Mucosa of stomach (tissue), 1 donor: ENCODE measurements around the gene SEC23A.
A peak's percentile ranks its signal among the peaks of the same experiment; 100 is the strongest.
"Not testable (repeated sequence)": the region's sequence is repeated elsewhere in the genome, so short reads cannot be mapped to it uniquely, and the experiment has no call there.

Experiments used
- H3K27me3 ChIP-seq: one replicate; pipeline ENCODE4 v1.7.0; 2013; ENCODE audit warnings: mild to moderate bottlenecking, low read length; ENCODE audit not compliant: control insufficient read depth, insufficient read depth
- H3K36me3 ChIP-seq: one replicate; pipeline ENCODE4 v1.7.0; 2013; ENCODE audit warnings: low read length; ENCODE audit not compliant: control insufficient read depth, insufficient read depth
- H3K4me1 ChIP-seq: one replicate; pipeline ENCODE4 v1.7.0; 2013; ENCODE audit warnings: mild to moderate bottlenecking, low read length; ENCODE audit not compliant: control insufficient read depth, insufficient read depth
- H3K4me3 ChIP-seq: one replicate; pipeline ENCODE4 v1.7.0; 2013; ENCODE audit warnings: low read length
- H3K9ac ChIP-seq: one replicate; pipeline ENCODE4 v1.7.0; 2013; ENCODE audit warnings: mild to moderate bottlenecking, low read length, moderate library complexity
- H3K9me3 ChIP-seq: one replicate; pipeline ENCODE4 v1.7.0; 2013; ENCODE audit warnings: mild to moderate bottlenecking, low read length, moderate library complexity; ENCODE audit not compliant: control insufficient read depth
- donor health status: Pancreatic carcinoma.

SEC23A gene

GRCh38 chr14:39023939-39024871 is 78.8 kb downstream of the SEC23A start:
- no peaks in the 10 kb centered on the region for H3K36me3 ChIP-seq
- peaks cover 19% of the 10 kb centered on the region for H3K4me1 ChIP-seq
- H3K27me3 ChIP-seq = no peaks in the 10 kb centered on the region
- no peak overlapping the region for H3K4me3 ChIP-seq
- H3K9me3 ChIP-seq = no peaks in the 10 kb centered on the region
- H3K9ac ChIP-seq = peak overlapping the region; percentile 43

GRCh38 chr14:39017096-39018016 is 85.7 kb downstream of the SEC23A start:
- H3K36me3 ChIP-seq, H3K9me3 ChIP-seq, H3K4me1 ChIP-seq, H3K4me3 ChIP-seq, H3K27me3 ChIP-seq, H3K9ac ChIP-seq: not testable (repeated sequence)

- H3K36me3 ChIP-seq = no peaks in the 10 kb centered on the region
- H3K4me1 ChIP-seq = no peaks in the 10 kb centered on the region
- no peaks in the 10 kb centered on the region for H3K9me3 ChIP-seq
- H3K4me3 ChIP-seq = no peak overlapping the region
- H3K9ac ChIP-seq = no peak overlapping the region
- H3K27me3 ChIP-seq = no peaks in the 10 kb centered on the region
Measured at GRCh38 chr14:39016733-39017095, 86.3 kb downstream of the SEC23A start.

- Histone ChIP-seq H3K9me3 (no peaks in the 10 kb centered on the region), H3K27me3 (no peaks in the 10 kb centered on the region), H3K36me3 (no peaks in the 10 kb centered on the region)
Measured at GRCh38 chr14:39015964-39016577, 87.0 kb downstream of the SEC23A start.

GRCh38 chr14:39015360-39015961 is 87.6 kb downstream of the SEC23A start:
- Histone ChIP-seq H3K4me3 (no peak overlapping the region), H3K27me3 (no peaks in the 10 kb centered on the region), H3K9me3 (no peaks in the 10 kb centered on the region), H3K9ac (no peak overlapping the region), H3K4me1 (no peaks in the 10 kb centered on the region), H3K36me3 (no peaks in the 10 kb centered on the region)

More at GRCh38 chr14:39015964-39016577, 87.0 kb downstream of the SEC23A start:
- no peak overlapping the region for H3K4me3 ChIP-seq
- H3K4me1 ChIP-seq = no peaks in the 10 kb centered on the region
- no peak overlapping the region for H3K9ac ChIP-seq

- no peak overlapping the region for H3K4me3 ChIP-seq
- no peaks in the 10 kb centered on the region for H3K9me3 ChIP-seq
- no peaks in the 10 kb centered on the region for H3K4me1 ChIP-seq
- no peaks in the 10 kb centered on the region for H3K27me3 ChIP-seq
- no peaks in the 10 kb centered on the region for H3K36me3 ChIP-seq
- H3K9ac ChIP-seq = no peak overlapping the region
Measured at GRCh38 chr14:39014460-39014859, 88.6 kb downstream of the SEC23A start.

- not testable (repeated sequence) for H3K27me3 ChIP-seq
Measured at GRCh38 chr14:39008965-39009364, 94.1 kb downstream of the SEC23A start.

GRCh38 chr14:39006721-39007410 is 96.2 kb downstream of the SEC23A start:
- Histone ChIP-seq H3K4me1 (no peaks in the 10 kb centered on the region), H3K36me3 (no peaks in the 10 kb centered on the region), H3K9ac (no peak overlapping the region), H3K9me3 (no peaks in the 10 kb centered on the region), H3K4me3 (no peak overlapping the region), H3K27me3 (no peaks in the 10 kb centered on the region)

More at GRCh38 chr14:39008965-39009364, 94.1 kb downstream of the SEC23A start:
- not testable (repeated sequence) for H3K36me3 ChIP-seq, H3K4me1 ChIP-seq, H3K9ac ChIP-seq, H3K4me3 ChIP-seq, H3K9me3 ChIP-seq

GRCh38 chr14:39005044-39005880 is 97.8 kb downstream of the SEC23A start:
- H3K9me3 ChIP-seq = no peaks in the 10 kb centered on the region
- no peak overlapping the region for H3K9ac ChIP-seq
- H3K4me1 ChIP-seq = no peaks in the 10 kb centered on the region
- no peak overlapping the region for H3K4me3 ChIP-seq
- H3K27me3 ChIP-seq = no peaks in the 10 kb centered on the region
- H3K36me3 ChIP-seq = no peaks in the 10 kb centered on the region

- Histone ChIP-seq H3K4me3 (no peak overlapping the region), H3K4me1 (peaks cover 5% of the 10 kb centered on the region), H3K9me3 (no peaks in the 10 kb centered on the region)
Measured at GRCh38 chr14:38999949-39000348, 103.1 kb downstream of the SEC23A start.

More at GRCh38 chr14:38999949-39000348, 103.1 kb downstream of the SEC23A start:
- no peaks in the 10 kb centered on the region for H3K36me3 ChIP-seq
- no peak overlapping the region for H3K9ac ChIP-seq
- no peaks in the 10 kb centered on the region for H3K27me3 ChIP-seq
